ENCODE data around the gene C1QTNF3. TPM values are rescaled to one million over a fixed set of nuclear protein-coding genes. Genes with fewer than 3 reads are reported as not detected.

C1QTNF3 gene
- total RNA-seq, 2 donors from 2014 or later, result 4.3 to 11.6 TPM

DNA sequence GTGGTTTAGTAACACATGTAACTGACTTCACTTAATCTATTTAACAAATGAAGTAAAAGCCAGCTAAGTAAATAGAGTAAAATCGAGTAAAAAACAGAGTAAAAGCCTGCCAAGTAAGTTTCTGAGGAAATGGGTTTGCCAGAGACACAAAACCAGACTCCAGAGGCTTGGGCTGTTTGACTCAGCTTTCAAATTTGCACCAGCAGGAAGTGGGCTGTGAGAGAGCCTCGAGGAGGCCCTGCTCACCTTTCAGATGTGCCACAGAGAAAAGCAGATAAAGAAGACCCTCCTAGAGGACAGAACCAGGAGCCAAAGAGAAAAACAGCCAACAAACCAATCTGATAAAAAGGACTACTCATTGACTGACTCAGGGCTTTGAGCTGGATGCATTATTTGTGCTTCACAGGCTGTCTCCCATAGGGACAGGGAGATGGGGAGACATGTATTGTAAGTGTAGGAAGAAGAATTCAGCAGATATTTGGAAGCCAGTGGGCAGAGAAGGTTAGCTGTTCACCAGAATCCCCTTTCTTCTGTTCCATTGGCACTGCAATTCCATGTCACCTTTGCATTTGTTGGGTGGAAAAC is 20.8 kb downstream of the C1QTNF3 start:
- ATAC-seq (ENCODE audit: insufficient number of reproducible peaks, low FRiP score, low read depth), result no peak

DNA sequence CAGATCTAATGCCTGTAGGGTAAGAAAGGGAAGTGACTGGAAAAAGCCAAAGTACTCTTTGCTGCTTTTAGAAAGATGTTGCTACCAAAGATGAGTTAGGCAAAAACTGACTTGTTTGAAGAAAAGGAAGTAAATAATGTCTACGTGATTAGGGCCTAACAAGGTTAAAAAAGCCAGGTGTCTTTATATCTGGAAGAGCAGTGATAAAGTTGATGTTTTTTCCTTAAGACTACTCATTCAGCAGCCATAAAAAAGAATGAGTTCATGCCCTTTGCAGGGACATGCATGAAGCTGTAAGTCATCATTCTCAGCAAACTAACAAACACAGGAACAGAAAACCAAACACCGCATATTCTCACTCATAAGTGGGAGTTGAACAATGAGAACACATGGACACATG is 21.7 kb downstream of the C1QTNF3 start:
- TF ChIP-seq CTCF (IDR thresholded peaks at IDR 0.05), result no peak
- H3K36me3 ChIP-seq, result no peaks in the 10 kb centered on the region
- DNase-seq (ENCODE audit: low spot score) (no peak), ATAC-seq (ENCODE audit: insufficient number of reproducible peaks, low FRiP score, low read depth) (no peak)
- H3K4me3 ChIP-seq, result no peak overlapping the region
- no peaks in the 10 kb centered on the region for H3K9me3 ChIP-seq
- H3K4me1 ChIP-seq (ENCODE audit: control insufficient read depth in 1 of 2, low read depth in 2 of 2), result no peaks in the 10 kb centered on the region
- H3K27ac ChIP-seq, result no peak overlapping the region
- no peaks in the 10 kb centered on the region for H3K27me3 ChIP-seq (replicated peaks; ENCODE audit: insufficient read depth)

More for the DNA sequence above, 20.8 kb downstream of the C1QTNF3 start:
- H3K27ac ChIP-seq, result no peak overlapping the region
- no peak for TF ChIP-seq CTCF (IDR thresholded peaks at IDR 0.05)
- no peak for DNase-seq (ENCODE audit: low spot score)
- no peaks in the 10 kb centered on the region for H3K4me1 ChIP-seq (ENCODE audit: control insufficient read depth in 1 of 2, low read depth in 2 of 2)
- no peaks in the 10 kb centered on the region for H3K36me3 ChIP-seq
- H3K4me3 ChIP-seq, result no peak overlapping the region
- H3K27me3 ChIP-seq (replicated peaks; ENCODE audit: insufficient read depth), result no peaks in the 10 kb centered on the region
- no peaks in the 10 kb centered on the region for H3K9me3 ChIP-seq

DNA sequence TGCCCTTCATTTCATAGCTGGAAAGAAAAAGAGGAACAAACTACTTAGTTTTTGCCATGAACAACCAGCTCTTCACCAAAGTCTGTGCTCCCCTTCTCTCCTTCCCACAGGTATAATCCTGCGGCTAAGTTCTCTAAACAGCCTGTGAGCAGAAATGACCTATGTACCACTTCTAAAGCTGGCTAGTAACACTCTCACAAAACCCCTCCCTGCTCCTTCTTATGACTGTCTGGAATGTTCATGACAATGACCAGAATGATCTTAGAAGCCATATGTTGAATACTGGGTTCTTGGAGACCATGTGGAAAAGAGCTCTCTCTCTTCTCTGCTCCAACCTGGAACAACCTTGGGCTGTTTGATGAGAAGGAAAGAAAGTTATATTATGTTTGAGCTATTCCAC is 22.3 kb downstream of the C1QTNF3 start:
- no peaks in the 10 kb centered on the region for H3K27me3 ChIP-seq (replicated peaks; ENCODE audit: insufficient read depth)
- no peak for ATAC-seq (ENCODE audit: insufficient number of reproducible peaks, low FRiP score, low read depth)
- H3K4me3 ChIP-seq, result no peak overlapping the region
- no peak for DNase-seq (ENCODE audit: low spot score)
- H3K36me3 ChIP-seq, result no peaks in the 10 kb centered on the region
- TF ChIP-seq CTCF (IDR thresholded peaks at IDR 0.05), result no peak
- H3K9me3 ChIP-seq, result no peaks in the 10 kb centered on the region
- H3K27ac ChIP-seq, result no peak overlapping the region
- H3K4me1 ChIP-seq (ENCODE audit: control insufficient read depth in 1 of 2, low read depth in 2 of 2), result no peaks in the 10 kb centered on the region

- H3K4me1 ChIP-seq (ENCODE audit: control insufficient read depth in 1 of 2, low read depth in 2 of 2), result peaks cover 0 to 6% of the 10 kb centered on the region in 2 donors
- no peaks in the 10 kb centered on the region for H3K9me3 ChIP-seq
- no peaks in the 10 kb centered on the region for H3K36me3 ChIP-seq
- no peak overlapping the region for H3K27ac ChIP-seq
- H3K4me3 ChIP-seq, result no peak overlapping the region
- ATAC-seq (ENCODE audit: insufficient number of reproducible peaks, low FRiP score, low read depth), result no peak
- DNase-seq (ENCODE audit: low spot score), result no peak
- no peak for TF ChIP-seq CTCF (IDR thresholded peaks at IDR 0.05)
- H3K27me3 ChIP-seq (replicated peaks; ENCODE audit: insufficient read depth), result no peaks in the 10 kb centered on the region
Observed at GRCh38 chr5:34017254-34017653, 25.8 kb downstream of the C1QTNF3 start.

GRCh38 chr5:34016750-34017149 is 26.3 kb downstream of the C1QTNF3 start:
- no peak for ATAC-seq (ENCODE audit: insufficient number of reproducible peaks, low FRiP score, low read depth)
- DNase-seq (ENCODE audit: low spot score), result no peak
- Histone ChIP-seq H3K27ac (no peak overlapping the region), H3K4me1 (ENCODE audit: control insufficient read depth in 1 of 2, low read depth in 2 of 2) (peaks cover 0 to 6% of the 10 kb centered on the region in 2 donors), H3K9me3 (no peaks in the 10 kb centered on the region), H3K36me3 (no peaks in the 10 kb centered on the region), H3K4me3 (no peak overlapping the region), H3K27me3 (replicated peaks; ENCODE audit: insufficient read depth) (no peaks in the 10 kb centered on the region)
- TF ChIP-seq CTCF (IDR thresholded peaks at IDR 0.05), result no peak
